Measurements from ENCODE around the gene HLX.

Gene HLX

DNA sequence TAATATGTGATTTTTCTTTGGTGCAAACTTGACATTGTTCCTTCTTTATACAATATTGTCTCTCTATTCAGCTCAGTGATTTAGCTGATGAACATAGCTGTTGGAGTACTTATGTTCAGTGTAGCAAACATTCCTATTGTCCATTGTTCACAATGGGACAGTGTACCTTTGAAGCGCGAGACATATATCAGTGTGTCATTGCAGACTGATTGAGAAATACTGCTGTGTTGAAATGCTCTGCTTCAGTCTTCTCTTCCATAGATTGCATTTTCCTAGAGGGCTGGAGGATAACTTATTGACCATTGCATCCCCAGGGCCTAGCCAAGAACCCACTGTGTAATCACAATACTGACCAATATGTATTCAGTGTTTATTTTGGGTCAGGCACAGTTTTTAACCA, 46.5 kb downstream of the HLX start:
- DNase-seq (ENCODE audit: low read depth) = no peak

GRCh38 chr1:220926146-220926545, 46.9 kb downstream of the HLX start:
- no peak for DNase-seq (ENCODE audit: low read depth)

- DNase-seq (ENCODE audit: low read depth) = no peak
Observed at GRCh38 chr1:220927442-220927841, 48.2 kb downstream of the HLX start.

GRCh38 chr1:220928320-220928719, 49.1 kb downstream of the HLX start:
- no peak for DNase-seq (ENCODE audit: low read depth)

- no peak for DNase-seq (ENCODE audit: low read depth)
Observed at GRCh38 chr1:220928725-220929300, 49.6 kb downstream of the HLX start.

GRCh38 chr1:220929304-220929703, 50.1 kb downstream of the HLX start:
- no peak for DNase-seq (ENCODE audit: low read depth)
